Renal cortical epithelial cell (primary cell): ENCODE measurements around the gene ZNF211. TPM values are rescaled to one million over a fixed set of nuclear protein-coding genes. Genes with fewer than 3 reads are reported as not detected.

ENCODE experiments used
- DNase-seq: peaks from one replicate; pipeline ENCODE4 v3.0.0-alpha.2; 2011; ENCODE audit warnings: low read depth
- total RNA-seq: library from RNA; depleted of rRNA; stranded (reverse); fragments of >200 nt; gene quantifications from 2 replicates; pipeline ENCODE4 v1.2.3, GENCODE V29; 2014

Gene ZNF211
- total RNA-seq, result 7.8 and 17.2 TPM in 2 replicates

DNA sequence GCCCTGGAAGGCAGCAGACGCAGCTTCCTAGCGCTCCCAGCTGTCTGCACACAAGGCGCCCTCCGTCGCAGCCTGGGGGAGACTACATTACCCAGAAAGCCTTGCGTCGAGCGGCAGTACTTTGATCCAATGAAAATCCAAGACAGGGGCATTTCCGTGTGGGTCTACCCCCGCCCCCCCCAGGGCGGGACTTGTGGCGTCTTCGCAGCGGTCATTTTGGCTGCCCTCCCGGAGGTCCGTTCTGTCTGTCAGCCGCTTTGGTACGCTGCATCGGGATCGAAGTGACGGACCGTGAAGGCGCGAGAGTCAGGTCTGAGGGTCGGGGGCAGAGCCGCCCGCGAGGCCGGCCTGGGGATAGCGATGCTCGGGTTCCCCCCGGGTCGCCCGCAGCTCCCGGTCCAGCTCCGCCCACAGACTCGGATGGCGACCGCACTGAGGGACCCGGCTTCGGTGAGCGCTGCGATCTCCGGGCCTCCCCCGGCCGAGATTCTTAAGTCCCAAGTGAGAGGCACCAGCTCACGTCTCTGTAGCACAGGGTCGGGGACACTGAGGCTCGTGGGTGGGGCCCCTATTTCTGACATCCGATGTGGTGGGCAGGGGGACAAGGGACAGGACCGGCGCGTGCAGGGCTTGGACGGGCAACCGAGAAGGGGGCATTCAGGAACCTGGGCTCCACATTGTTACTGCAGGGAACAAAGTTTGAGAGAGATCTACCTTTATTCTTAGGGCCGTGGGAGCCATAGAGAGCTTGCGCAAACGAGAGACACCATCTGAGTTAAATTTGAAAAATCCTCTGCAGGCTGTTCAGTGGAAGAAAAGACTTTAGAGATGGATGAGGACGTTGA lies at the start of gene ZNF211:
Gene ZNF211, plus strand, starts transcription at position 182 of the 845 bp plus-strand sequence. Its CDS starts 179 bp downstream, at position 361.
- peak; percentile 88 for DNase-seq

- DNase-seq, result peak; percentile 85
Measured at GRCh38 chr19:57583521-57584416, 49.2 kb upstream of the ZNF211 start, which contains the start of gene ZIK1. TSS of gene ZIK1 (plus strand) at chr19:57584145. CDS start at chr19:57584357, 212 bp downstream.

DNA sequence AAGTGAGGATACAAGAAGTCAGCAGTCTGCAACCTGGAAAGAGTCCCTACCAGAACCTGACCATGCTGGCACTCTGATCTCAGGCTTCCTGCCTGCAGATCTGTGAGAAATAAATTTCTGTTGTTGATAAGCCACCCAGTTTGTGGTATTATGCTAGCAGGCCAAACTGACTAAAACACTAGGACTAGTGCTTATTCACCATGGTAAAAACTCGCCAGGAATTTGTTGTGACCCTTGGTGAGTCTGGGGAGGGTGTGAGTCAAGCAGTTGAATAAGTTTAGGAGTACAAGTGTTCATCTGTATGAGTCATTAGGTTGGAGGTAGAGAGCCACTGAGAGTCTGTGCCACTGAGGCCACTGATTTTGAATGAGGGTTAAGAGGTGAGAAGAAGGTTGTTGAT lies 45.4 kb upstream of the ZNF211 start:
- no peak for DNase-seq

DNA sequence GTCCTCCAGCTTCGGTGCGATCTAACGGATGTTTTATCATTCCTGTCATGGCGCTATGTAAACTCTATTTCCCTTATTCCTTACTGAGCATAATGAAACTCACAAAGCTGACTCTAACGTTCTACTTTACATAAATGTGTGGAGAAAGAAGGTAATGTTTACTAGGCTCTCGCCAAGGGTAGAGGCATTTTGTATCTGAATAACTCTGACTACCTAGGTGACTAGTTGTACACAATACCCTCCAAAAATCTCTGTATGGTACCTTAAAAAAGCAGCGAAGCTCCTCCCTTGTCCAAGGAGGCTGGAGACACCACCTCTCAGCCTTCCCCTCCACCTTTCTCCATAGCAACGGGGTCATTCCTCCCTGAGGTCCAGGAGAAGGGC lies 33.6 kb upstream of the ZNF211 start:
- DNase-seq, result no peak

- DNase-seq, result peak; percentile 81
Measured at GRCh38 chr19:57599761-57600383, 33.1 kb upstream of the ZNF211 start, which contains the start of gene ZNF530. TSS of gene ZNF530 (plus strand) at chr19:57599885. CDS start at chr19:57604346, 4,461 bp downstream.

- no peak for DNase-seq
Measured at GRCh38 chr19:57606931-57607330, 26.0 kb upstream of the ZNF211 start.

- DNase-seq, result no peak
Measured at GRCh38 chr19:57611113-57611512, 21.9 kb upstream of the ZNF211 start.

DNA sequence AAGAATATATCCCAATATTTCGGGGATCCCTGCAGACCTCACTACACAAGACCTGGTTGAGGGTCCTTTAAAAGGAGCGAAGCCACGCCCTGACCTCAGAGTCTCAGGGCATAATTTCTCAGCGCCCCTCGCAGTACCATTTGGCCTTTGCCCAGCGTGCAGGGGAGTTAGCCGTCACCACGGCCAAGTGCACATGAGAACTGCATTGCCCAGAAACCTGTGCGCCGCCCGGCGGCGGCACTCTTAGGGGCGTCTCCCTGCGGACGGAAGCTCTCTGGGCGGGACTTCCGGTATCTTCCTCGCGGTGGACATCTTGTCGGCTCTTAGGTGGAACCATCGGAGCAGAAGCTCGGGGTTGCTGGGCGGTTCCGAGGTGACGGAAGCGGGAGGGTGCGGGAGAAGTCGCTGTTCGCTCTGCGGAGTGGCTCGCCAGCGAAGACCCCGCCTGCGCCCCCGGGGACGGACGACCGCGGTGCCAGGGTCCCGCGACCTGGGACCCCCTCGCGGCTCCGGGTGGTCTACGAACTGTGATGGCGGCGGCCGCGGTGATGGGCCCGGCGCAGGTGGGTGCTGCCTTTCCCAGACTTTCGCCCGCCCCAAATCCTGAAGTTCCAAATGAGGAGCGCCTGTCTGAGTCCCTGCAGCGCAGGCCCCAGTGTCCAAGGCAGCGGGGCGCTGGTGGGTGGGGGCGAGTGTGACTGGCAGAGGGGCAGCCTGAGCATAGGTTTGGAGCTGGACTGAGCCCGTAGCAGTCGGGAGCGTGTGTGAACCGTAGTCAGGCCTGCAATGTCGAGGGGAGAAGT lies 18.8 kb upstream of the ZNF211 start, which contains the start of gene ZNF134:
Gene ZNF134, plus strand, starts transcription at position 302 of the 803 bp plus-strand sequence. CDS start 5,227 bp downstream, outside the sequence.
- peak; percentile 87 for DNase-seq

DNA sequence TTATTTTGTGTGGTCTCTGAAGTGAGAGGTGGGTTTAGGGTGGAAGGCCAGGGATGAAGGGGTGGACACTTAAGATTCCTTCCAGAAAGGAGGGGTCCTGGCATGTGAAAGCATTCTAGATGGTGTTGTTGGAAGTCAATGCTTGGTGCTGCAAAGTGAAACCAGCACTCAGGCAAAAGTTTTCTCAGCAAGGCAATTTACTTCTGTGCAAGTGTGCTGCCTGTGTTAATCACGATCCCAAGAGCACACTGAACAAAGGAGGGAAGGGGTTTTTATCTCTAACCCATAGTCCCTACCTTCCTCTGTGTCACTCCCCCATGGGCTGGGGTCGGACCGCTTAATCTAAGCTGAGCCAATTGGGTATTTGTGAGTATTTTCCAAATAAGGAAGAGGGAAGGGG lies 17.6 kb upstream of the ZNF211 start:
- DNase-seq, result no peak

DNA sequence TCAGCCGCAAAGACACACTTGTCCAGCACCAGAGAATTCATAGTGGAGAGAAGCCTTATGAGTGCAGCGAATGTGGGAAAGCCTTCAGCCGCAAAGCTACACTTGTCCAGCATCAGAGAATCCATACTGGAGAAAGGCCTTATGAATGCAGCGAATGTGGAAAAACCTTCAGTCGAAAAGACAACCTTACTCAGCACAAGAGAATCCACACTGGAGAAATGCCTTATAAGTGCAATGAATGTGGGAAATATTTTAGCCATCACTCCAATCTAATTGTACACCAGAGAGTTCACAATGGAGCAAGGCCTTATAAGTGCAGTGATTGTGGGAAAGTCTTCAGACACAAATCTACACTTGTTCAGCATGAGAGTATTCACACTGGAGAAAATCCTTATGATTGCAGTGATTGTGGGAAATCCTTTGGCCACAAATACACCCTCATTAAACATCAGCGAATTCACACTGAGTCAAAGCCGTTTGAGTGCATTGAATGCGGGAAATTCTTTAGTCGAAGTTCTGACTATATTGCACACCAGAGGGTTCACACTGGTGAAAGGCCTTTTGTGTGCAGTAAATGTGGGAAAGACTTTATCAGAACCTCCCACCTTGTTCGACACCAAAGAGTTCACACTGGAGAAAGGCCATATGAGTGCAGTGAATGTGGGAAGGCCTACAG lies 12.2 kb upstream of the ZNF211 start:
- peak; percentile 11 for DNase-seq

- no peak for DNase-seq
Measured at GRCh38 chr19:57623091-57623490, 9.9 kb upstream of the ZNF211 start.

- no peak for DNase-seq
Measured at GRCh38 chr19:57633832-57634131, 814 bp downstream of the ZNF211 start.

DNA sequence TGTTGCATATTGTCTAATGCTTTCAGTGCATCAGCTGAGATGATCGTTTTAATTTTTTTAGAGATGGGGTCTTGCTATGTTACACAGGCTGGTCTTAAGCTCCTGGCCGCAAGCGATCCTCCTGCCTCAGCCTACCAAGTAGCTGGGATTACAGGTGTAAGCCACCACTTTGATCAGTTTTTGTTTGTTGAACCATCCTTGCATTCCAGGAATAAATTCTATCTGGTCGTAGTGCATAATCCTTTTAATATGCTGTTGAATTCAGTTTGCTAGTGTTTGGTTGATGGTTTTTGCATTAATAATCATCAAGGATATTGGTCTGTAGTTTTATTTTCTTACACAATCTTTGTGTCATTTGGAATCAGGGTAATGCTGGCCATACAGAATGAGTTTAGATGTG lies 4.4 kb downstream of the ZNF211 start:
- DNase-seq, result no peak

- DNase-seq, result no peak
Measured at GRCh38 chr19:57641715-57642234, 8.8 kb downstream of the ZNF211 start.

GRCh38 chr19:57642396-57643046 lies 9.6 kb downstream of the ZNF211 start:
- DNase-seq, result no peak

- DNase-seq, result no peak
Measured at GRCh38 chr19:57643734-57644133, 10.8 kb downstream of the ZNF211 start.

DNA sequence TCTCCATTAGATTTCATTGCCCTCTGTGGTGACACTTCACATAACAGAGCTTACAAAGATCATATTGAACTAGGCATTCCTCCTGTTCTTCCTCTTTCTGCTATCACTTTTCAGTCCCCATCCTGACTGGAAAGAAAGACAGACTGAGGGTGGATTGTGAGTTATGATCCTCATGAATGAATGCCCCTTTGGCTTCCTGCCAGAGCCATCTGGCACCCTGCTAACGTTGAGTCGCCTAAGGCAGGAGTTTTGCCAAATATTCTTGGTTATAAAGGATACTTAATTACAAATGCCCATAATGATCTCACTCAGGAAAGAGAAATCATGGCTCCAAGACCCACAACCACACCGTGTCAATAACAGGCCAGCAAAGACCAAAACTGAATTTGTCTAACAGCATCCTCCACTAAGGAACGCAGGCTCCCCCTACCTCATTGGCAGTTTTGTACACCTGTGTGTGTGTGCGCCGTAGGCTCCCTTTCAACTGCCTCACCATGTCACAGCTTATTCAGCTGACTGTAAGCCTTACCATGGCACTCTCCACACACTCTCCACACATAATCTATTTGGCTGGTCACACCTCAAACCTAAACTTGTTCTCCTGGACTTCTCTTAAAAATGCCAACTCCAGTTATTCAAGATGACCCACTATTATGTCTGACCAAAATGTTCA lies 15.5 kb downstream of the ZNF211 start:
- DNase-seq, result no peak

GRCh38 chr19:57651654-57651996 lies 18.7 kb downstream of the ZNF211 start:
- no peak for DNase-seq

DNA sequence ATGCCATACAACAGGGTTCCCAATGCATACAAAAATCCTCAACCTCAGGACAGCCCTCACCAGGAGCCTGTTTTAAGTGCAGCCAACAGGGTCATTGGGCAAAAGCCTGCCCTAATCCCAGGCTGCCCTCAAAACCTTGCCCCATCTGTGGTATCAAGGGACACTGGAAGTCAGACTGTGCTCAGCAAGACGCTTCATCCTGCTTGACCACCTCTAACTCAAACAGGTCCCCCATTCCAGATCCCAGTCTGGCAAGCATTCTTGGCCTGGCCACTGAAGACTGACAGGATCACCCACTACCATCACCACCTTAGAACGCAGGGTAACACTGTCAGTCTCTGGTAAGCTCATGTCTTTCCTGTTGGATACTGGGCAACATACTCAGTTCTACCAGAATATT lies 20.7 kb downstream of the ZNF211 start:
- no peak for DNase-seq
